OCI-LY3 (cell line): ENCODE results near the gene BACE2.

Experiments used
- H2AFZ ChIP-seq: fragments of 200-600, 300-600 bp; shearing (Covaris generic); 2 replicates; pipeline ENCODE4 v1.6.0; 2014; ENCODE audit warnings: antibody characterized with exemption, low read depth, low read length
- H3K27ac ChIP-seq: fragments of 200-600, 300-600 bp; sonication (generic); 2 replicates; pipeline ENCODE4 v1.5.1; 2014; ENCODE audit warnings: mild to moderate bottlenecking, low read length, moderate library complexity, mixed read lengths
- H3K27me3 ChIP-seq: fragments of 200-600, 300-600 bp; sonication (generic); 2 replicates; pipeline ENCODE4 v1.6.1; 2014; ENCODE audit warnings: low read depth, low read length, mixed read lengths
- H3K36me3 ChIP-seq: fragments of 200-600, 300-600 bp; sonication (generic); replicated peaks from 2 replicates; pipeline ENCODE3; 2014; ENCODE audit warnings: low read depth, low read length, mixed read lengths
- H3K4me1 ChIP-seq: fragments of 300-600, 200-600 bp; sonication (generic); 2 replicates; pipeline ENCODE4 v1.6.1; 2014; ENCODE audit warnings: low read length, mixed read lengths
- H3K4me2 ChIP-seq: fragments of 200-600, 300-600 bp; sonication (generic); 2 replicates; pipeline ENCODE4 v1.6.1; 2014; ENCODE audit warnings: low read length, mixed read lengths
- H3K4me3 ChIP-seq: fragments of 300-600, 200-600 bp; sonication (generic); 2 replicates; pipeline ENCODE4 v1.5.1; 2014; ENCODE audit warnings: antibody characterized with exemption, mild to moderate bottlenecking, low read length, moderate library complexity
- H3K79me2 ChIP-seq: fragments of 300-600, 200-600 bp; shearing (Covaris generic); 2 replicates; pipeline ENCODE4 v1.6.1; 2014; ENCODE audit warnings: mild to moderate bottlenecking, low read length, mixed read lengths
- H3K9ac ChIP-seq: fragments of 300-600, 200-600 bp; shearing (Covaris generic); 2 replicates; pipeline ENCODE4 v1.6.0; 2014; ENCODE audit warnings: mild to moderate bottlenecking, low read length, moderate library complexity
- H3K9me3 ChIP-seq: fragments of 200-600, 300-600 bp; shearing (Covaris generic); 2 replicates; pipeline ENCODE4 v1.6.1; 2014; ENCODE audit warnings: low read length, mixed read lengths; ENCODE audit not compliant: insufficient read depth
- H4K20me1 ChIP-seq: fragments of 200-600, 300-600 bp; sonication (generic); 2 replicates; pipeline ENCODE4 v1.6.1; 2016; ENCODE audit warnings: low read length, mixed read lengths; ENCODE audit not compliant: insufficient read depth
- CTCF ChIP-seq: fragments of 200-600, 300-600 bp; sonication (generic); IDR thresholded peaks from 2 replicates; pipeline ENCODE4 v1.5.1; 2014; ENCODE audit warnings: antibody characterized with exemption, low read length, low read depth
- EZH2phosphoT487 ChIP-seq: fragments of 200-600 bp; shearing (Covaris generic); IDR thresholded peaks from 2 replicates; pipeline ENCODE4 v1.6.1; 2018; ENCODE audit warnings: antibody characterized with exemption, mixed run types, low read depth

The BACE2 gene

GRCh38 chr21:41230497-41230896, 62.5 kb downstream of the BACE2 start:
- H3K27ac ChIP-seq, result no peak overlapping the region
- H3K9ac ChIP-seq, result no peak overlapping the region
- peak overlapping the region; percentile 58 for H3K4me3 ChIP-seq
- H3K79me2 ChIP-seq, result no peaks in the 10 kb centered on the region
- H3K27me3 ChIP-seq, result peaks cover 25% of the 10 kb centered on the region
- H3K4me2 ChIP-seq, result peak overlapping the region; percentile 74
- H2AFZ ChIP-seq, result no peak overlapping the region
- TF ChIP-seq EZH2phosphoT487 (no peak), CTCF (no peak)
- no peaks in the 10 kb centered on the region for H4K20me1 ChIP-seq
- no peaks in the 10 kb centered on the region for H3K36me3 ChIP-seq
- H3K4me1 ChIP-seq, result peaks cover 73% of the 10 kb centered on the region
- H3K9me3 ChIP-seq, result no peaks in the 10 kb centered on the region

GRCh38 chr21:41231060-41231459, 63.1 kb downstream of the BACE2 start:
- no peak for TF ChIP-seq EZH2phosphoT487
- TF ChIP-seq CTCF, result no peak
- H2AFZ ChIP-seq, result no peak overlapping the region
- H3K79me2 ChIP-seq, result no peaks in the 10 kb centered on the region
- H3K36me3 ChIP-seq, result no peaks in the 10 kb centered on the region
- H3K9me3 ChIP-seq, result no peaks in the 10 kb centered on the region
- no peak overlapping the region for H3K27ac ChIP-seq
- peak overlapping the region; percentile 58 for H3K4me3 ChIP-seq
- H3K4me2 ChIP-seq, result peak overlapping the region; percentile 74
- peaks cover 25% of the 10 kb centered on the region for H3K27me3 ChIP-seq
- H4K20me1 ChIP-seq, result no peaks in the 10 kb centered on the region
- H3K4me1 ChIP-seq, result peaks cover 75% of the 10 kb centered on the region
- H3K9ac ChIP-seq, result no peak overlapping the region

GRCh38 chr21:41232013-41232412, 64.1 kb downstream of the BACE2 start:
- peaks cover 30% of the 10 kb centered on the region for H3K27me3 ChIP-seq
- peak overlapping the region; percentile 55 for H3K27ac ChIP-seq
- H3K79me2 ChIP-seq, result no peaks in the 10 kb centered on the region
- TF ChIP-seq CTCF (no peak), EZH2phosphoT487 (no peak)
- H2AFZ ChIP-seq, result no peak overlapping the region
- H3K9ac ChIP-seq, result no peak overlapping the region; the same call in 1 of the 2 replicates
- H3K4me1 ChIP-seq, result peaks cover 80% of the 10 kb centered on the region
- peak overlapping the region; percentile 58 for H3K4me3 ChIP-seq
- no peaks in the 10 kb centered on the region for H4K20me1 ChIP-seq
- no peaks in the 10 kb centered on the region for H3K9me3 ChIP-seq
- no peaks in the 10 kb centered on the region for H3K36me3 ChIP-seq
- peak overlapping the region; percentile 74 for H3K4me2 ChIP-seq

- Histone ChIP-seq H3K4me2 (peak overlapping the region; percentile 64), H3K36me3 (no peaks in the 10 kb centered on the region), H3K79me2 (no peaks in the 10 kb centered on the region), H3K4me3 (peak overlapping the region; percentile 40; the same call in 1 of the 2 replicates), H3K9me3 (no peaks in the 10 kb centered on the region), H3K9ac (no peak overlapping the region), H4K20me1 (no peaks in the 10 kb centered on the region), H3K27me3 (peaks cover 21% of the 10 kb centered on the region), H3K4me1 (peaks cover 62% of the 10 kb centered on the region), H2AFZ (0 out of 2 replicates have a peak overlapping the region, but pooled peaks have one; percentile 31), H3K27ac (peak overlapping the region; percentile 26; the same call in 1 of the 2 replicates)
- no peak for TF ChIP-seq EZH2phosphoT487
- TF ChIP-seq CTCF, result no peak
Observed at GRCh38 chr21:41233916-41234315, 66.0 kb downstream of the BACE2 start.
